Midbrain (tissue), 1 donor: ENCODE data around the gene PNPT1.
"Not testable (repeated sequence)": the region's sequence is repeated elsewhere in the genome, so short reads cannot be mapped to it uniquely, and the experiment has no call there.

Experiments used
- DNase-seq: peaks from one replicate; lab custom pipeline; 2025; lab: John Stamatoyannopoulos, UW

PNPT1 gene

GRCh38 chr2:55596795-55597194 is 96.8 kb downstream of the PNPT1 start:
- not testable (repeated sequence) for DNase-seq

GRCh38 chr2:55595536-55595935 is 98.1 kb downstream of the PNPT1 start:
- no peak for DNase-seq

GRCh38 chr2:55592130-55592529 is 101.5 kb downstream of the PNPT1 start:
- no peak for DNase-seq

- no peak for DNase-seq
Measured at GRCh38 chr2:55590810-55591440, 102.7 kb downstream of the PNPT1 start.

- no peak for DNase-seq
Measured at GRCh38 chr2:55585451-55586080, 108.1 kb downstream of the PNPT1 start.
